Retina (tissue), 1 donor: ENCODE data around the gene AMZ2.
"Not testable (repeated sequence)": the region's sequence is repeated elsewhere in the genome, so short reads cannot be mapped to it uniquely, and the experiment has no call there.

Source experiments
- DNase-seq: peaks from one replicate; pipeline ENCODE4 v3.0.0-alpha.2; 2016

Gene AMZ2, protein sequence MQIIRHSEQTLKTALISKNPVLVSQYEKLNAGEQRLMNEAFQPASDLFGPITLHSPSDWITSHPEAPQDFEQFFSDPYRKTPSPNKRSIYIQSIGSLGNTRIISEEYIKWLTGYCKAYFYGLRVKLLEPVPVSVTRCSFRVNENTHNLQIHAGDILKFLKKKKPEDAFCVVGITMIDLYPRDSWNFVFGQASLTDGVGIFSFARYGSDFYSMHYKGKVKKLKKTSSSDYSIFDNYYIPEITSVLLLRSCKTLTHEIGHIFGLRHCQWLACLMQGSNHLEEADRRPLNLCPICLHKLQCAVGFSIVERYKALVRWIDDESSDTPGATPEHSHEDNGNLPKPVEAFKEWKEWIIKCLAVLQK

DNA sequence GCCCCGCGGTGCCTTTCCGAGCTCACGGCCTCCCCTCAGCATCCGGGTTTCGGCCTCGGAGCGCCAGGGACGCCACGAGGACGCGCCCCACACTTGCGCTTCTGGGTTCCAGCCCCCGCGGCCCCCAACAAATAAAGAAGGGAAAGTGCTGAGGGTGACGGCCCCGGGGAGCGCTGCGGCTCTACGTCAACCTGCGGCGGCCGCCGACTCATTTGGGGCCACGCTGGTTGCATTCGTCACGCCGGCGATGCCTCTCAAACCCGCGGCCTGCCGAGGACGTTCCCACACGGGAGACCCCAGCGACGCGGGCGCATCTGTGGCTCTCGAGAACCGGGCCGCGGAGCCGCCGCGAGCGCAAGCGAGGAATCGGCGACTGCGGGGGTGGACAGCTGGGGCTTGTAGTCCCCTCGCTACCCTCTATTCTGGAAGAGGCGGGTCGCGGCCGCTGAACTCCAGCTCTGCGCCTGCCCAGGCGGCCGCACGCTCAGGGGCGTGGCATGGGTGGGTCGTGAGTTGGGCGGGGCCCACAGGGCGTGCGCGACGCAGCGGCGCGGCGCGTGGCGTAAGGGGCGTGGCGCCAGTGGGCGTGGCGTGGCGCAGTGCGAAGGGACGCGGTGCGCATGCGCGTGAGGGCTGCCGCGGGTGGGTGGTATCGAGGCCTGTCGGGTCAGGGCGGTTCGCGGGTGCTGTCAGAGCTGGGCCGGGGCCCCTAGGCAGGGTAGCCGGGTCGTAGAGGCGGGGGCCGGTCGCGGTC is at the start of gene AMZ2:
Gene AMZ2 (plus strand): TSS at position 599 of the 754 bp plus-strand sequence. CDS start 2,145 bp downstream, outside the sequence.
- peak; percentile 99 for DNase-seq

DNA sequence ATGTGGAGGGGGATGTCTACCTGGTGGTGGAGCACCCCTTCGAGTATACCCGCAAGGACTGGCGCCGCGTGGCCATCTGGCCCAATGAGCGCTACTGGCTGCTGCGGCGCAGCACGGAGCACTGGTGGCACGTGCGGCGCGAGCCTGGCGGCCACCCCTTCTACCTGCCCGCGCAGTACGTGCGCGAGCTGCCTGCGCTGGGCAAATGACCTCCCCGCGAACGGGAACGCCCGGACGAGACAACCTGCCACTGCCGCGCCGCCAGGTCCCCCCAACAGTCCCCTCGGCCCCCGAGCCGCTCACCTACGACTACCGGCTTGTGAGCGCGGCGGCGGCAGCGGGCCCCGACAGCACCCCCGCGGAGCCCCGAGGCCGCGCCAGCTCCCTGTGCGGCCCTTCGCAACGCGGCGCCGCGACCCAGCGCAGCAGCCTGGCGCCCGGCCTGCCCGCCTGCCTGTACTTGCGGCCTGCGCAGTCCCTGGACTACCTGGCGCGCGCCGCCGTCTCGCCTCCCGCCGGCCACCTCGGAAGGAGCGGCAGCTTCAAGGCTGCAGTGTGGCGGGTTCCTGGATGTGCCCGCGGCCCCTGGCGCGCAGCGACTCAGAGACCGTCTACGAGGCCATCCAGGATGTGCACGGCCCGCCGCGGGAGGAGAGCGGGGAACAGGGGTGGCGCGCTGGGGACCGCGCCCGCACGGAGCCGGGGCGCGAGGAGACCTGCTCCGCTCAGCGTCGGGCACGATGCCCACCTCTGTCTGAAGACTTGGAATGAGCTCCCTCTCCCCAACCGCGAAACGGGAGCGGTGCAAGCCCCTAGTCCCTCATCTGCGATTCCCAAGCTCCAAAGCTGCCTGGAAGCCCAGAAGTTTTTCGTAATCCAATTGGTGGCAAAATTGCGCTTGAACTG is 48.7 kb upstream of the AMZ2 start:
- DNase-seq: peak; percentile 64

DNA sequence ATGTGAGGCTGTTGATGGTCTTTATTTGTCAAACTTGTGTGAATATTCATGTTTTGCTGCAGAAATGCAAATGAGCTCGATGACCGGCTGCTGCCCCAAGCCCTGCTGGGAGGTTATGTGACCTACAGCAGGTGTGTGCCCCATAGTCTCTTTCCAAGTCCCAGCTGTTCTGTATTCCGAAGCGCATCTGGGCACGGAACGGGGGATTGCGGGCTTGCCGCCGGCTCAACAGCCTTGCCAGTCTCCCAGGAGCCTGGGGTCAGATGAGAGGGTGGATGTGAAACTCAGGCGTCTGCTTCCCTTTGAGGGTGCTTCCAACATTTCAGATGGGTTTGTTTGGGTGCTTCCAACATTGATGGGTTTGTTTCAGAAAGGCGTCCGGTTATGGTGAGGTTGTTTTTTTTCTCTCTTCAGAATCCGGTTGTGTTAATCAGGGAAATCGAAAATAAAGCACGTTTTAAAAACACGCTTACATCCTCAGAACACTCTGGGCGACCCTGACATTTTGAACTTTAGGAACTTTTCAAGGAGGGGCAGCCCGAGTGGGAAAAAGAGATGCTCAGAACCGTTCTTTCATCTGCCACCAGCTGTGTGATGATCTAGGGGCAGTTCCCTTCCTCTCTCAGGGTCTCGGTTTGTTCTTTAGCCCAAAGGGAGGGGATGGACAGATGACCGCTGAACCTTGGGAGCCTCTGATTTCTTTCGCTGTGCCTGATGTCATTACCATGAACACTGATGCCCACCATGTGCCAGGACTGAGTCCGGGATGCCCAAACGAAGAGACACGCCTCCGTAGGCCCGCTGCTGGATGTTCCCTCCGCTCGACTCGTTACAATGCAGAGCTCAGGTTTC is 47.8 kb upstream of the AMZ2 start:
- peak; percentile 55 for DNase-seq

DNA sequence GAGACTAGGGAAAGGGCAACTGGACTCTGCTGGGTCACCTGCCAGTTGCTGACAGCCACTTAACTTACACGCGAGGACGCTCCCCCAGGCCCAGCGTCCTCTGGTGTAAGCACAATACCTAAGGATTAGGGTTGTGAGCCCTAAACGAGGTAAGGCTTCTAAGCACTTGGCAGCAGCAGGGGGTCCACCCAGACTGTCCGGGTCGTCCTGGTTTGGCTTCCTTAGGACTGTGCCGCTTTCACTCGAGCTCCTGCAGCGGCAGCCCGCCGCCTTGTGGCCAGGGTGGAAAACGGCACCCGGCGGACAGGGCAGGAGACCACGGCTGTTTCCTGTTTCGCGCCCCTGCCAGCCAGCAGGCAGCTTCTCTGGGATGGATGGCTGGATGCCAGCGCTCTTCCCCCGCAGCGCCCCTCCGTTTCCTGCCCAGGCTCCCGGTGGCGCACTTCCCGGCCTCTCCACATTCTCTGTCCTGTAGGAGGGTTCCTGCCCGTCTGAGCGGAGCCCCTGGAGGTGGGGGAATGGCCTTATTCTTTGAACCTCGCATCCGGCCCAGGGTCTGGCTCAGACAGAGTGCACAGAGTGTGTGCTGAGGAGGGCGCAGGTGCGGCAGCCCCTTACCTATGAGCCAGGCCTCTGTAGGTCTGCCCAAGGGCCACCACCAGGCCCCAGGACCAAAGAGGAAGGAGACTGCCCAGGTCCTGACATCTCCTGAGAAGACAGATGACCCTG is 47.0 kb upstream of the AMZ2 start:
- DNase-seq: peak; percentile 93

DNA sequence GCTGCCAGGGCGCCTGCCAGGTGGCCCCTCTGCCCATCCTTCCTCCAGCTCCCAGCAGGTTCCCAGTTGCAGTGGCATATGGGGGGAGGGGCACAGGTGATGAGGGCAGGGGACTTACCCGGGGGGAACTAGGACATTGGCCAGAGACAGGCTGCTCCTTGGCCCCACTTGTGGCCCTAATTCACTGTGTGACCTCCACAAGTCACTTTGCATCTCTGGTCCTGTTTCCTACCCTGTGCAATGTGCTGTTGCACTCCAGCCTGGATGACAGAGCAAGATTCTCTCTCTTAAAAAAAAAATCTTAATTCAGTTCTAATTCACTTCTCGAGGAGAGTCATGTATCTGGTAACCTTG is 46.4 kb upstream of the AMZ2 start:
- not testable (repeated sequence) for DNase-seq

DNA sequence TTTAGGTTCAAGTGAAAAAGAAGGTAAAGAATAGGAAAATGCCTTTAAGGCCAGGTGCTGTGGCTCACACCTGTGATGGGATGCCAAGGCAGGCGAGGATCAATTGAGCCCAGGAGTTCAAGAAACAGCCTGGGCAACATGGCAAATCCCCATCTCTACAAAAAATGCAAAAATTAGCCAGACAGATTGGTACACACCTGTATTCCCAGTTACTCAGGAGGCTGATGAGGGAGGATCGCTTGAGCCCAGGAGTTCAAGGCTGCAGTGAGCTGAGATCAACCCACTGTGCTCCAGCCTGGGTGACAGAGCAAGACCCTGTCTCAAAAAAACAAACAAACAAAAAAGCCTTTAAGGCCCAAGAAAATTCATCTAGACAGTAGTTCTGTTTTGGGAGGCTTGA is 45.5 kb upstream of the AMZ2 start:
- DNase-seq: not testable (repeated sequence)

DNA sequence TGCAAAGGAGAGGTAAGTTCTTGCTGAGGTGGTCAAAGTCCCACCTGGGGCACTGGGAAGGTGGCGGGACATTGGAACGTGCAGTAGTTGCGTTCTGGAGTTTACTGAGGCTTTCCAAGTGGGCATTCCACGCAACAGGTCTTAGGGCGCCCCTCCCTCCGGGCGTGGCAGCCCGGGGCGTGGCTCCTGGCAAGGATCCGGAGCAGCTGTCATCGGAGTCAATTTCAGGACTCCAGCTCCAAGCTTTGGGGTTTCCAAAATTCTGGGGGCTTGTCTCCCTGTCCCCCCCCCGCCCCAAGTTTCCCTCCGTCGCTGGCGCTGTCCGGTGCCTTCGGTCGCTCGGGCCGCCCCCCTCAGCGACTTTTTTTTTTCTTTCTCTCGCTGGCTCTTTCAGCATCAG is 43.1 kb upstream of the AMZ2 start:
- DNase-seq: peak; percentile 22

DNA sequence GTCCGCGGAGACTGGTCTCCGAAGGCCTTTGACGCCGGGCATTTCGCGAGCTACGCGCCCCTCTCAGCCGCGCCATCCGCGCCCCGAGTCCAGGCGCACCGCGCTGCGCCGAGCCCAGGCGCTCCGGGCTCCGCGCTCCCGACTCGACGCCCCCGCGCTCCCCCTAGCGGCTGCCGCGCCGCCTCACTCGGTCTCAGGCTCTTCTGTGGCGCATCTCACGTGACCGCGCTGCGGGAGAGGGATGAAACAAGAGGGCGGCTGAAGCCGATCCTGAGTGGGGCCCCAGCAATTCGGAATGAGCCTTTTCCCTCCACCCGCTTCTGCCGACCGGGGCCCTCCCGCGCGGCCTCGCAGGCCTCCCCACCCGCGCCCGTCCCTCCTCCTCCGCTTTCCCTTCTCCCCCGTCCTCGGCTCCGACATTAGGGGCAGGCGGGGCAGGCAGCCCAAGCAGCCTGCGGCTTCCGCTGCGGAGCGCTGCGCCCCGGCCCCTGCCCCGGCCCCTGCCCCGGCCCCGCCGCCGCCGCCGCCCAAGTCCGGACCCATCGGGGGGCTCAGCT is 42.5 kb upstream of the AMZ2 start:
- DNase-seq: peak; percentile 96

DNA sequence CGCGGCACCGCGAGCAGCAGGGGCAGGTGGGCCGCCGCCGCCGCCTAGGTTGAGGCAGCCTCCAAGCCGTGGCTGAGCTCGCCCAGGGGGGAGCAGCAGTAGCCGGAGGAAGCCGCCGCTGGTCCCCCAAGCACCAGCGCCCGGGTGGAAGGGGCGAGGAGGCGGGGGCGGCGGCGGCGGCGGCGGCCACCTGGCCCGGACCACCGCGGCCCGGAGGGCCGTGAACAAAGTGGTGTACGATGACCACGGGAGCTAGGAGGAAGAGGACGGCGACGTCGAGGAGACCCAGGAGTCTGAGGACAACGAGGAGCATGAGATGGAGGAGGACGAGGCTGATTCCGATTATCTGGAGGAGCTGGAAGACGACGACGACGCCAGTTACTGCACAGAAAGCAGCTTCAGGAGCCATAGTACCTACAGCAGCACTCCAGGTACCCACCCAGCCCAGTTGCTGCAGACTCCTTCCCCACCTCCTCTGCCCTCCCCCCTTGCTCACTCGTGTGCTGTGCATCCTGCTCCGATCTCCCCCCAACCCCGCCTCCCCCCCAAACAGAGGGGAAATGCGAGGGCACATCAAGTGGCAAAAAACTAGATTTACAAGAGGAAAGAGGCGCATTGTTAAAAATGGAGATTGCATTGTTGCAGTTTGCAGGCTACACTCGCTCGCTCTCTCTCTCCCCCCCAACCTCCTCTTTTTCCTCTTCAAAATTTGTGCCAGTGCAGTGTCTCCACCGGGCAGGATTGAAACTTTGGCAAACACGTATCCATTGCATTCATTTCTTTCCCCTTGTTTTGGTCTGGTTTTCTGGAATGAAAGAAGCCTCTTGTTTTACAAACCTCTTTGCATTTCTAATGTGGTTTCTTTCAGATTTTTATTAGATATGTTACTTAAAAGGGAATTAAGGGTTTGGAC is 41.8 kb upstream of the AMZ2 start:
- peak; percentile 82 for DNase-seq

DNA sequence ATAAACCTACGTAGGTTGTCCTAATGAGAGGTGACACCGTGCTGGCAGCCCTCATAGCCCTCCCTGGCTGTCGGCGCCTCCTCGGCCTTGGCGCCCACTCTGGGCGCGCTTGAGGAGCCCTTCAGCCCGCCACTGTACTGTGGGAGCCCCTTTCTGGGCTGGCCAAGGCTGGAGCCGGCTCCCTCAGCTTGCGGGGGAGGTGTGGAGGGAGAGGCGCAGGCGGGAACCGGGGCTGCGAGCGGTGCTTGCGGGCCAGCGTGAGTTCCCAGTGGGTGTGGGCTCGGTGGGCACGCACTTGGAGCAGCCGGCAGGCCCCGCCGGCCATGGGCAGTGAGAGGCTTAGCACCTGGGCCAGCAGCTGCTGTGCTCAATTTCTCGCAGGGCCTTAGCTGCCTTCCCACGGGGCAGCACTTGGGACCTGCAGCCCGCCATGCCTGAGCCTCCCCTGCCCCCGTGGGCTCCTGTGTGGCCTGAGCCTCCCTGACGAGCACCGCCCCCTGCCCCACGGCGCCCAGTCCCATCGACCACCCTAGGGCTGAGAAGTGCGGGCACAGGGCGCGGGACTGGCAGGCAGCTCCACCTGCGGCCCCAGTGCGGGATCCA is 40.1 kb upstream of the AMZ2 start:
- no peak for DNase-seq

DNA sequence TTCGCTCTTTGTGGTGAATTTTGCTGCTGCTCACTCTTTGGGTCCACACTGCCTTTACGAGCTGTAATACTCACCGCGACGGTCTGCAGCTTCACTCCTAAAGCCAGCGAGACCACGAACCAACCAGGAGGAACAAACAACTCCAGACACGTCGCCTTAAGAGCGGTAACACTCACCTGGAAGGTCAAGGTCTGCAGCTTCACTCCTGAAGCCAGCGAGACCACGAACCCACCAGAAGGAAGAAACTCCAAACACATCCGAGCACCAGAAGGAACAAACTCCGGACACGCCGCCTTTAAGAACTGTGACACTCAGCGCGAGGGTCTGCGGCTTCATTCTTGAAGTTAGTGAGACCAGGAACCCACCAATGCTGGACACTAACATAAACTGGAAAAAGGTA is 39.2 kb upstream of the AMZ2 start:
- not testable (repeated sequence) for DNase-seq

DNA sequence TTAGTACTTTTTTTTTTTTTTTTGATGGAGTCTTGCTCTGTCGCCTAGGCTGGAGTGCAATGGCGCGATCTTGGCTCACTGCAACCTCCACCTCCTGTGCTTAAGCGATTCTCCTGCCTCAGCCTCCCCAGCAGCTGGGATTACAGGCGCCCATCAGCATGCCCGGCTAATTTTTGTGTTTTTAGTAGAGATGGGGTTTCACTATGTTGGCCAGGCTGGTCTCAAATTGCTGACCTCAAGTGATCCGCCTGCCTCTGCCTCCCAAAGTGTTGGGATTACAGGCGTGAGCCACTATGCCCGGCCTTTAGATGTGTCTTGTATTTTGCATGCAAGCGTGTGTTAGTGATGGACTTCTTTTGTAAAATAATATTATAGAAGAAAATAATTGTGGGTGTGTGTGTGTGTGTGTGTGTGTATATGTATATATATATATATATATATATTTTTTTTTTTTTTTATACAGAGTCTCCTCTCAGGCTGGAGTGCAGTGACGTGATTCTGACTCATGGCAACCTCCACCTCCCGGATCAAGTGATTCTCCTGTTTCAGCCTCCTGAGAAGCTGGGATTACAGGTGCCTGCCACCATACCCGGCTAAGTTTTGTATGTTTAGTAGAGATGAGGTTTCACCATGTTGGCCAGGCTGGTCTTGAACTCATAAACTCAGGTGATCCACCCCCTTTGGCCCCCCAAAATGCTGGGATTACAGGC is 38.5 kb upstream of the AMZ2 start:
- DNase-seq: not testable (repeated sequence)

DNA sequence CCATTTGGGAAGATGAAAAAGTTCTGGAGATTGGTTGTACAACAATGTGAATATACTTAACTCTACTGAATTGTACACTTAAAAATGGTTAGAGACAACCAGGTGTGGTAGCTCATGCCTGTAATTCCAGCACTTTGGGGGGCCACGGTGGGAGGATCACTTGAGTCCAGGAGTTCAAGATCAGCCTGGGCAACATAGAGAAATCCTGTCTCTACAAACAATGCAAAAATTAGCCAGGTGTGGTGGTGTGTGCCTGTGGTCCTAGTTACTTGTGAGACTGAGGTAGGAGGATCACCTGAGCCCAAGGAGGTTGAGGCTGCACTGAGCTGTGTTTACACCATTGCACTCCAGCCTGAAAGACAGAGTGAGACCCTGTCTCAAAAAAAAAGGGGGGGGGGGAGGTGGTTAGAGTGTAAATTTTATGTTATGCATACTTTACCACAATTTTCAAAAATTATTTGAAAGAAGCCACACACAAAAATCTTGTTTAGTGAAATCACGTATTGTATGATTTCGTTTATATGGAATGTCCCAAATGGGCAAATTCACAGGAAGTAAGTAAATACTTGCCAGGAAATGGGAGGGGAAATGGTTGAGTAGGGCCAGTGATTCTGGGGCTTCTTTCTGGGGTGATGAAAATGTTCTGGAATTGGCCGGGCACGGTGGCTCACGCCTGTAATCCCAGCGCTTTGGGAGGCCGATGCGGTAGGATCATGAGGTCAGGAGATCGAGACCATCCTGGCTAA is 37.1 kb upstream of the AMZ2 start:
- DNase-seq: no peak

DNA sequence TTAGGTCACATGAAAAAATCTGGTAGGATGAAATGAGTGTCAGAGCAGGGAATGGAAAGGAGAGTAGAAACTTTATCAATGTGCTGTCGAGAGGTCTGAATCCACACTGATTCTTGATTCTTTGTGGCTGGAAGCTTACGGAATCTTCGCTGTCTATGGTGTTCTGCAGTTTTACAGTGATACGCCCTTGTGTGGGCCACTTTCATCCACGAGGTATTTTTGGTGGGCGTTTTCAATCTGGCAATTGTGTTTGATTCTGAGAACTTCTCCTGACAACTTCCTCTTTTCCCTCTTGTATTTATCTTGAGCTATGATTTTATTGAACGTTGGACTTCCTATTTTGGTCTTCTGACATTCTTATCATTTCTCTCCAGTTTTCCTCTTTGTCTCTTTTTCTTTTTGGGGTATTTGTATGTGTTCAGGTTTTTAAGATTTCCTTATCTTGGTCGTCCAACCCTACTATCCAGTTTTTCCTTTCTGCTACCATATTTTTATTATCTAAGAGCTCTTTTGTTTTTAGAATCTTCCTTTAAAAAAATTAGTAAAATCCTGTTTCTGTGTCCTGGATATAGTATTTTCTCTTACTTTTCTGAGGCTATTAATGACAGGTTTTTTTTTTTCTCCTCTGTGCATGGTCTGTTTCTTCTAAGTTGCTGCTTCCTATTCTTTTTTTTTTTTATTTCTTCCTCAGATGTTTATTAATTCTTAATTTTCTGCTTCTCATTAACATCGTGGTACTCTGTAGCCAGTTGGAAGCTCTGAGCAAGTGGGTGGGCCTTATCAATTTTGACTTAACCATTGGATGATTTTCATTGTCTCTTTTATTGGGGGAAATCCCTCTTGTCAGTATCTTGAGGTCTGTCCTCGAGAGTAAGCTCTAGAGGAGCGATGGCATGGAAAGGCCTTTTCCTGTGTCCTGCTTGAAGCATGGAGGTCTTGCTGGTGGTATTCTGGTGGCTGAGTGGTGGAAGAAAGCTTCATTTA is 34.1 kb upstream of the AMZ2 start:
- DNase-seq: not testable (repeated sequence)

DNA sequence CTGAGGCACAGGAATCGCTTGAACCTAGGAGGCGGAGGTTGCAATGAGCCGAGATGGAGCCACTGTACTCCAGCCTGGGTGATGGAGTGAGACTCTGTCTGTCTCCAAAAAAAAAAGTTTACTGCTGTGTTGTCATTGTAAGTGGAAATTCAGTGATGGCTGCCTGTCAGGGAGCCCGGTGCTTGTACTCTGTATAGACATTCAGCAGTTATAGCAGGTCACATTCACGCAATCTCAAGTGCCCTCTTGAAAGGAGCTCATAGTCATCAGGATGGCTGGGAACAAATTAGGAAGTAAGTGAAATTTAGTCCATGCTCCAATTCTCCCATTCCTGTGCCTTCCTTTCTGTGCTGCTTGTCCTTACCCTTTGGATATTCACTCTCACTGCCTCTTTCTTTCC is 32.4 kb upstream of the AMZ2 start:
- not testable (repeated sequence) for DNase-seq

DNA sequence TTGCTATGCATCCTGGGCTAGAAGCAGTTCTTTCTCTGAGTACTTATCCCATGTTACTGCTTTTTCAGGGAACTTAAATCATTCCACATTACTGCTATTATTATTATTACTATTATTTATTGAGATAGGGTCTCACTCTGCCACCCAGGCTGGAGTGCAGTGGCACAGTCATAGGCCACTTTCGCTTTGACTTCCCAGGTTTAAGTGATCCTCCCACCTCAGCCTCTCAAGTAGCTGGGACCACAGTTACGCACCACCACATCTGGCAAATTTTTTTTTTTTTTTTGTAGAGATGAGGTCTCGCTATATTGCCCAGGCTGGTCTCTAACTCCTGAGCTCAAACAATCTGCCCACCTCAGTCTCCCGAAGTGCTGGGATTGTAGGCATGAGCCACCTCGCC is 28.4 kb upstream of the AMZ2 start:
- not testable (repeated sequence) for DNase-seq

DNA sequence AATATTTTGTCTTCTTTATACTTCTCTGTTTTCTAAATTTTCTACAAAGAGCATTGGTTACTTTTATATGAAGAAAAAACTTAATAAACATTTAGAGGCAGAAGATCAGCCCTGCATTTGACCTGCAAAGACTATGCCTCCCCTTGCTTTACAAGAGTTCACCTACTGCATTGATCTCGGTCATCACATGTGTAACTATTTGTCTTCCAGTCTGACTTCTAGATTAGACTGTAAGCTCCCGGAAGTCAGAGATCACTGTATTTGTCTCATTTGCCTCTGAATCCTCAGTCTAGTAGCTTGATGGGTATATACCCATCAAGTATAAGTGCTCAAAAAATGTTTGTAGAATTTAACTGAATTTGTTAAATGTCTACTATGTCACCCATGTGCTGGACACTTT is 27.7 kb upstream of the AMZ2 start:
- not testable (repeated sequence) for DNase-seq
